Epithelial cell of prostate (primary cell): ENCODE results near the gene HSPE1.

Experiments
- DNase-seq: peaks from one replicate; pipeline ENCODE4 v3.0.0-alpha.2; 2011; ENCODE audit warnings: low read depth, low spot score
- H3K27ac ChIP-seq: fragments of 450-650 bp; 2 replicates; pipeline ENCODE4 v1.5.1; 2017; ENCODE audit warnings: mild to moderate bottlenecking

HSPE1 gene

GRCh38 chr2:197497326-197497725 is 2.9 kb upstream of the HSPE1 start:
- no peak for DNase-seq
- peak overlapping the region; percentile 95 for H3K27ac ChIP-seq

- peak overlapping the region; percentile 95 for H3K27ac ChIP-seq
- DNase-seq = no peak
These were observed 1.8 kb upstream of the HSPE1 start for GRCh38 chr2:197498235-197498936.

GRCh38 chr2:197498937-197499593 is 1.1 kb upstream of the HSPE1 start:
- no peak for DNase-seq

DNA sequence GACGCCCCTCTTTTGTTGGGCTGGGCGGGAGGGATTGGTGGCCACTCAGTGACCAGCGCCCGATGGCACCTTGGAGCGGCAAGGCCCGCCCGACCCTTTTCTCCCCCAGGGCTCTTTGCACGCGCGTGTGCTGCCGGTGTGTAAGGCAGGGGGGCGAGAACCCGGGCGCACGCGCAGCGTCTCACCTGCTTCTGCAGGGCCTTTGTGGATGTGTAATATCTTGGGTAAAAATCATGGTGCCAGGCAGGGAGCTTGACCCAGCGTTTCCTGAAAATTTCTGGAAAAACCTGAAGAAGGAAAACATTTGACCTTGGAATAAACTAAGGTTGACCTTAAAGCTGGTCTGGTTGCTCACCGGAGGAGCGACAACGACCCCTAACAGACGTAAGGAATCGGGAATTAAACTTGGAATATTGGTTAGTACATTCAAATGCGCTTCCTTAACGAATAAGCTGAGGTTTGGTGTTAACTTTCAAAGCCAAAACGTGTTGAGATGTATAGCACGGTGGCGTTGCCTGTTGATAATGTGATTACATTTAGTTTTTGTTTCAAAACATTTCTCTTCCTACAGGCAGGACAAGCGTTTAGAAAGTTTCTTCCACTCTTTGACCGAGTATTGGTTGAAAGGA is 438 bp downstream of the HSPE1 start:
- no peak for DNase-seq
- peak overlapping the region; percentile 95 for H3K27ac ChIP-seq

More at GRCh38 chr2:197498937-197499593, 1.1 kb upstream of the HSPE1 start:
- peak overlapping the region; percentile 95 for H3K27ac ChIP-seq

DNA sequence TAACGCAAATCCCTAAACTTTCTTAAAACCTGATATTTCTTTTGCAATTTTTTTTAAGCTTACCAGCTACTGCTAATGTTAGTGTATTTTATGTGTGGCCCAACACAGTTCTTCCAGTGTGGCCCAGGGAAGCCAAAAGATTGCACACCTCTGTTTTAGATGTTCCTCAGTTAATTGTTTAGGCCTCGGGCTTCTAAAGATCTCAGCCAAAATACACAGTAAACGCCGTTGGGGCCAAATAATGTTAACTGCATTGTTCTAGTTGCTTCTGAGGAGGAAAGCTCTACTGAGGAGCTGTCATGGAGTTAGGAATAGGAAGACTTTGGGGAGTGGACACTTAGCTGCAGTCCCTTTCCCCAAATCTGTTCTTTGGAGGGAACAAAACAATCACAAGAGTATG is 2.0 kb downstream of the HSPE1 start:
- DNase-seq = no peak
- H3K27ac ChIP-seq = no peak overlapping the region

GRCh38 chr2:197502685-197503084 is 2.5 kb downstream of the HSPE1 start:
- H3K27ac ChIP-seq = no peak overlapping the region
- DNase-seq = no peak

- no peak for DNase-seq
- no peak overlapping the region for H3K27ac ChIP-seq
These were observed 3.8 kb downstream of the HSPE1 start for GRCh38 chr2:197504000-197504399.

DNA sequence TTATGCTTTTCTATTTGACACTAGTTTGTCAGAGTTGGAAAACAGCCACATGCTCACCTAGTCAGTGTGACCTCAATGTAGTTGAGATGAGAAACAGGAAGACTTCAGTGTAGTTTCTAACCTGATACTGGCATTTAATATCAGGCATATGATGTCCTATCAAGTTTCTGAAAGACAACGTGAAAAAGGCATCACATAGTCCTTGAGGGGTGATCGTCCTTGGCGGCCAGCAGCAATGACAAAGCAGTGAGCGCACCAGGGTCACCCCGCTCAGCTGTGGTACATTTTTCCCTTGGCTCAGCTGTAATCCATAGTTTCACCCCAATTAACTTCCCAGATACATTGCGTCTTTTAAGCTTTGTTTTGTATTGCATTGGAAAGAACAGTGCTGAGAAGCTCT is 4.3 kb downstream of the HSPE1 start:
- H3K27ac ChIP-seq = no peak overlapping the region
- DNase-seq = no peak

- no peak overlapping the region for H3K27ac ChIP-seq
- no peak for DNase-seq
These were observed 6.5 kb downstream of the HSPE1 start for GRCh38 chr2:197506658-197507057.

GRCh38 chr2:197513915-197514314 is 13.7 kb downstream of the HSPE1 start:
- DNase-seq = no peak
- no peak overlapping the region for H3K27ac ChIP-seq

DNA sequence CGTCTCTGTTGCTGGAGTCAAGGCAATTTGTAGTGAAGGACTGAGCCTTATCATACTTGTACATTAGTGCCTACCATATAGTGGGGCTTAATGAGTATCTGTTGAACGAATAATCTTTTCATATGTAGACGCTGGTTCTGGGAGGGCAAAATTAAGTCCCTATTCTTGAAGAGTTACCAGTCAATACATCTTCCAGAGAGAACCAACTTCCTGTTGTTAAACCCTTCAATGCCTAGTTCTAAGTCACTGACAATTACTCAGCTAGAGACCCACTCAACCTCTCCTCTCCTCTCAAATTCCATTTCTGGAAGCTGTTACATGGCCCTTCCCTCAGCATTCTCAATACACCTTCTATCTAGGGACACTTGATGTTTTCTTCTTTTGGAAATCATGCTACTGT is 14.6 kb downstream of the HSPE1 start:
- no peak for DNase-seq
- H3K27ac ChIP-seq = peak overlapping the region; percentile 85

DNA sequence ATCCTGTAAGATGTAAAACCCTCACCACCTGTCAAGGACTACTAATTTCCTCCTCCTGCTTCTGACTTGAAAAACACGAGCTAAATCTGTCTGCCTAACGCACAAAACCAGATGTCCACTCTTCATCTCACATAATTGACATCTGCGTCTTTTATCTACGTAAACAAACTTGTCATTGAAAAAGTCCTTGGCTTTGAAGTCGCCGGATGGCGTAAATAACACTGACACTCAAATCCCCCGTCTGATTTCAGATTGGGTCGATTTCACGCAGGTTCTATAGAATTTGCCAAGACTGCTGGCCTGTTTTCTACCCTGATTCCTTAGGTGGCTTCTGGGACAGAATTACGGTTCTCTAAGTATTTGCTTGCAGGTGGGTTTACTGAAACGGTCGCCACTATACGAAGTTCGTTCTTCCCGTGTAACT is 15.1 kb downstream of the HSPE1 start:
- DNase-seq = no peak
- H3K27ac ChIP-seq = peak overlapping the region; percentile 85

- DNase-seq = peak; percentile 66
These were observed 15.7 kb downstream of the HSPE1 start, which contains the start of gene MOB4 for GRCh38 chr2:197515739-197516392. MOB4 (plus strand) TSS chr2:197516066; CDS start chr2:197516087, 21 bp downstream.

DNA sequence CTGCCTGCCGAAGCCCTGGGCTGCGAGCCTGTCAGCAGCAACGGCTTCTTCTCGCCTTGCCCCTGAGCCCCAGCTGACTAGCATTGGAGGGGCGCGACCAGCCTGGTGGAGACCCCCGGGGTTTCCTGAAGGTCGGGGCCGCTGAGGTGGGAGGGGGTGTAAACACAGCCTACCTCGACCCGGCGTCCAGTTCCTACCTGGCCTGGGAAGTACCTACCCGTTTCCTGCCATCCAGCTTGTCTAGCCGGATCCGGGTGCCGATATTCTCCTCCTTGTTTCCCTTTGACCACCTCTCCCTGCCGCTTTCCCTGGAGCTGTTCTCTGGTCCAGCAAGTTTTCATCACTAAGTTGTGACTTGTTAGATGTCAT is 16.2 kb downstream of the HSPE1 start:
- DNase-seq = no peak

More at GRCh38 chr2:197515739-197516392, 15.7 kb downstream of the HSPE1 start, which contains the start of gene MOB4:
- peak within 1 kb of the TSS; percentile 85 for H3K27ac ChIP-seq

DNA sequence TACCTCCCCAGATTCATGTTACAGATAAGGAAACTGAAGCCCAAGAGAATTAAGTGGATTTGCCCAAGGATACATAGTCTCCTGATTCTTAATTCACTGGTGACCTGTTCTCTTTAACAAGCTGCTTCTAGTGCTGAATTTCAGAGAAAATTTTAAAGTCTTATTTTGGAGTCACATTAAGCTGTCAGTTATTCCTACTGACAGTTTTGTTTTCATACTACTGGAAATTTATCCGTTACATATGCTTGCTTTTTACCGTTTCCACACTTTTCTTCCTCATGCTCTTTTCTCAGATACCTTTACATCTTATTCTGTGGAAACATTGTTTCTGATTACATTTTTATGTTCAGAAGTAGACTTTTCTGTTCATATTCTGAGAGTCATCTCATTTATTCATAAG is 17.0 kb downstream of the HSPE1 start:
- H3K27ac ChIP-seq = no peak overlapping the region
- DNase-seq = no peak

More for the DNA sequence above, 16.2 kb downstream of the HSPE1 start:
- peak overlapping the region; percentile 85 for H3K27ac ChIP-seq

GRCh38 chr2:197538412-197538811 is 38.2 kb downstream of the HSPE1 start:
- H3K27ac ChIP-seq = no peak overlapping the region
- DNase-seq = no peak

- DNase-seq = no peak
- no peak overlapping the region for H3K27ac ChIP-seq
These were observed 39.6 kb downstream of the HSPE1 start for GRCh38 chr2:197539734-197540133.

DNA sequence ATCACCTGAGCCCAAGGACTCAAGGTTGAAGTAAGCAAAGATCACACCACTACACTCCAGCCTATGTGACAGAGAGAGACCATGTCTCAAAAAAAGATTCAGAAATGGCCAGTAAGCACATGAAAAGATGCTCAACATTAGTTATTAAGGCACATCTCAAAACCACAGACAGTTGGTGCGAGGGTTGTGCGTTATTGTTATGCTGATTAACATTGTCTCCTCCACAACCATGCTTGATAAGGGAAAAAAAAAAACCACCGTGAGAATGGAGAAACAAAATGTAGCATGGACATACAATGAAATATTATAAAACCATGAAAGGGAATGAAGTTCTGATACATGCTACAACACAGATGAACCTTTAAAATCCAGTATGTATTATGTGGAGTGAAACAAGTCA is 43.0 kb downstream of the HSPE1 start:
- no peak overlapping the region for H3K27ac ChIP-seq
- DNase-seq = no peak

GRCh38 chr2:197547163-197547900 is 47.2 kb downstream of the HSPE1 start:
- DNase-seq = no peak
- H3K27ac ChIP-seq = no peak overlapping the region

GRCh38 chr2:197548582-197548981 is 48.4 kb downstream of the HSPE1 start:
- DNase-seq = no peak
- no peak overlapping the region for H3K27ac ChIP-seq
